ENCODE data around the gene STX3. TPM values are rescaled to one million over a fixed set of nuclear protein-coding genes. Genes with fewer than 3 reads are reported as not detected.

The STX3 gene
- total RNA-seq, 1 donor from 2014 or later: 8.4 TPM

DNA sequence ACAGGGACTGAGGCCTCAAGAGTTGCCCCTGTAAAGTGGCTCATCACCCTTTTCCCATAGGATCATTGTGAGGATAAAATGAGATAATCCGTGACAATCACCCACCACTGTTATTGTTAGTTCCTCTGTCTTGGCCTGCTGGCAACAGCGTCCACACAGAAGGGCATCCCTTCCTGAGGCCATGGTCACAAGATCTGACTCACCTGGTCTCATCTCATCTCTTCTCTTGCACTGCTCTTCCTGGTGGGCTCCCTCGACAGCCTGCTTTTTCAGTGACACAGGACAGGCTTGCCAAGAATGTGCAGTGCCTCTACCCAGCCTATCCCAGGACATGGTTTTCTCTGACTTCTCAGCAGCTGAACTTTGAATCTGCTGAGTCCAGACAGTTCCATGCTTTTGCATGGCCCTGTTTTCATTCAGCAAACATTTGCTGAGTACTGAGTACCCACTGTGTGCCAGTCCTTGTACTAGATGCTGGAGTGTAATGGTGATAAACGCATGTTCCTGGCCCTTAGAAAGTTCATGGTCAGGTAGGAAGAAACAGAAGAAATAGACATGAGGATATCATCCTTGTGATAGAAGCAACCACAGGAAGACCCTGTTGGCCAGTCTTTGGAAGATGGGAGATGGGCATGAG, 3.3 kb downstream of the STX3 start:
- DNase-seq: no peak
- Histone ChIP-seq H3K4me3 (no peak overlapping the region), H3K4me1 (peaks cover 71% of the 10 kb centered on the region), H3K27me3 (ENCODE audit: low read depth) (no peaks in the 10 kb centered on the region), H3K36me3 (no peaks in the 10 kb centered on the region), H3K27ac (replicated peaks) (no peak overlapping the region), H3K9me3 (replicated peaks) (no peaks in the 10 kb centered on the region)
- intact Hi-C loops (cut with micrococcal nuclease): no loop called here
- no peak for TF ChIP-seq CTCF (IDR thresholded peaks at IDR 0.05; ENCODE audit: borderline replicate concordance)

GRCh38 chr11:59759900-59760299, 4.7 kb downstream of the STX3 start:
- H3K27ac ChIP-seq (replicated peaks): no peak overlapping the region
- H3K36me3 ChIP-seq: no peaks in the 10 kb centered on the region
- DNase-seq: no peak
- TF ChIP-seq CTCF (IDR thresholded peaks at IDR 0.05; ENCODE audit: borderline replicate concordance): no peak
- peaks cover 65% of the 10 kb centered on the region for H3K4me1 ChIP-seq
- intact Hi-C loops (cut with micrococcal nuclease): no loop called here
- H3K4me3 ChIP-seq: no peak overlapping the region
- no peaks in the 10 kb centered on the region for H3K9me3 ChIP-seq (replicated peaks)
- H3K27me3 ChIP-seq (ENCODE audit: low read depth): no peaks in the 10 kb centered on the region

DNA sequence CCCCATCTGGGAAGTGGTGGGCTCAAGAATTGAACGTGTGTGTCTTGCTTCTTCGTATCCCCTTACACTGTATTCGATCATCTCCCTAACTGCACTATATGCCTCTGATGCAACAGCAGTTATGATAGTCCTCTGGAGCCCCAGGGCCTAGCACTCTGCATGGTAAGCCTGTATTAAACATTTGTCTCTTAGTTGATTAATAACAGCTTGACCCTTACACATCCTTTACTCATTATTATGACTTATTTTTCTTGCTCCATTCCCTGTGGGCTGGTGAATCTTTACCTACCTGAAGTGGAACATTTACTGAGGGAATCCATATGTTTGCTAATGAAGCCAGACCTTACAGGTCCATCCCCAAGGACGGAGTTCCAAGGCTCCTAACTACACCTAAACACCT, 5.6 kb downstream of the STX3 start:
- intact Hi-C loops (cut with micrococcal nuclease): no loop called here
- Histone ChIP-seq H3K36me3 (no peaks in the 10 kb centered on the region), H3K4me1 (peaks cover 65% of the 10 kb centered on the region), H3K27me3 (ENCODE audit: low read depth) (no peaks in the 10 kb centered on the region), H3K4me3 (no peak overlapping the region), H3K9me3 (replicated peaks) (no peaks in the 10 kb centered on the region), H3K27ac (replicated peaks) (peak overlapping the region; percentile 73)
- no peak for DNase-seq
- TF ChIP-seq CTCF (IDR thresholded peaks at IDR 0.05; ENCODE audit: borderline replicate concordance): no peak

- peaks cover 65% of the 10 kb centered on the region for H3K4me1 ChIP-seq
Measured at GRCh38 chr11:59761993-59762392, 6.8 kb downstream of the STX3 start.

DNA sequence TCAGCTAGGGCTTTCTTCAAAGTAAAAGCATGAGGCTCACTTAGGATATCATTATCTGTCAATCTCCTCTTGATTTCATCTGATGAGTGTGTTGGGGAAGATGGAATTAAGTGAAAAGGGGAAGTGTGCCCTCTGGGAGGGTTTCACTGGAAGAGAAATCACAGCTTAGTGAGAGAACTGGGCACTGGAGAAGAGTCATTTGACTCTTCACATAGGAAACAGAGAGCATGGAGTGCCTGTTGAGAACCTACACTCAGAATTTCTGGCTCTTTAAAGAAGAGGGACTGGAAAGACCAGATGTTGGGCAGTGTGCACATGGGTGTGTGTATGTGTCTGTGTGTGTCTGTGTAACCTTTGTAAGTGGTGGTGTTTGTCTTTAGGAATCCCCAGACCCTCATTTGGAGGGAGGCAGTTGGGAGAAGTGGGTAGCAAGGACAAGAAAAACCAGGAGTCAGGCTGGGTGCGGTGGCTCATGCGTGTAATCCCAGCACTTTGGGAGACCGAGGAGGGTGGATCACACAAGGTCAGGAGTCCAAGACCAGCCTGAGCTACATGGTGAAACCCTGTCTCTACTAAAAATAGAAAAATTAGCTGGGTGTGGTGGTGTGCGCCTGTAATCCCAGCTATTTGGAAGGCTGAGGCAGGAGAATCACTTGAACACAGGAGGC, 10.0 kb downstream of the STX3 start:
- no peaks in the 10 kb centered on the region for H3K9me3 ChIP-seq (replicated peaks)
- H3K27ac ChIP-seq (replicated peaks): peak overlapping the region; percentile 67

More at GRCh38 chr11:59761993-59762392, 6.8 kb downstream of the STX3 start:
- intact Hi-C loops (cut with micrococcal nuclease): no loop called here
- peak; percentile 27 for TF ChIP-seq CTCF (IDR thresholded peaks at IDR 0.05; ENCODE audit: borderline replicate concordance)
- DNase-seq: no peak
- Histone ChIP-seq H3K9me3 (replicated peaks) (no peaks in the 10 kb centered on the region), H3K27ac (replicated peaks) (peak overlapping the region; percentile 73), H3K4me3 (no peak overlapping the region), H3K27me3 (ENCODE audit: low read depth) (no peaks in the 10 kb centered on the region), H3K36me3 (no peaks in the 10 kb centered on the region)

More for the DNA sequence above, 10.0 kb downstream of the STX3 start:
- no peaks in the 10 kb centered on the region for H3K27me3 ChIP-seq (ENCODE audit: low read depth)
- DNase-seq: no peak
- H3K36me3 ChIP-seq: no peaks in the 10 kb centered on the region
- peaks cover 80% of the 10 kb centered on the region for H3K4me1 ChIP-seq
- H3K4me3 ChIP-seq: no peak overlapping the region
- intact Hi-C loops (cut with micrococcal nuclease): no loop called here
- TF ChIP-seq CTCF (IDR thresholded peaks at IDR 0.05; ENCODE audit: borderline replicate concordance): no peak

Data from left ventricle myocardium inferior (tissue), 1 donor.